ENCODE results near the gene QRSL1. TPM values are rescaled to one million over a fixed set of nuclear protein-coding genes. Genes with fewer than 3 reads are reported as not detected.

QRSL1 gene
- total RNA-seq, 1 donor from 2014 or later: 23.0 TPM

DNA sequence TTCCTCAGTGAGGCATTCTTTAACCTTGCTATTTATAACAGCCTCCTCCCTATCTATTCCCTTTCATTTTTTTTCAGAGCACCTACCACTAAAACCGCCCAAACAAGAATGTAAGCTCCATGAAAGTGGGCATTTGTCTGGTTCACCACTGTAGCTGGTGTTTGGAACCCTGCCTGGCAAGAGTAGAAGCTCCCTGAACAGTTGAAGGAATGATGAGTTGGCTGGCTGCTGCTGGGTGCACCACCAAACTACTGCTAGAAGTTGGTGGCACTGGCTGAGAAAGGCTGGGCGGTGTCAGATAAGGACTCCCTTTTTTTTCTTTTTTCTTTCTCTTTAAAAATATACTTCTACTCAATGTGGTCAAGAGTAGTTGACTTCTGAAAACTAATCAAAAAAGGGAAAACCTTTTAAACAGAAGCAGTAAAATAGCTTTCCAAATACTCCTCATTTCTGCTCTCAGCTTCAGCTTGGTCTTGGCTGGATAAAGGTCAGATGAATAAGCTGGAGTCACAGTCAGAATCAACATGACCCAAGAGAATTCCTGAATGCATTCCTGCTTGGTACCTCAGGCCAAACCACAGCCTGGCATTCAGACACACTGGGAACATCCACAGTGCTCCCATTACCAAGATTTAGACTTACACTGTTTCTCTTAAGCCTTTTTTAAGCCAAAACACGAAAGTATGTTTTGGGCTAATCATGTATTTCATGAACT, 38.1 kb upstream of the QRSL1 start:
- no peaks in the 10 kb centered on the region for H3K79me2 ChIP-seq (ENCODE audit: low read depth)
- no peaks in the 10 kb centered on the region for H4K20me1 ChIP-seq (ENCODE audit: low read depth)
- no peaks in the 10 kb centered on the region for H3K4me1 ChIP-seq
- Mint-ChIP-seq H3K27ac (no peak overlapping the region), H3K27me3 (ENCODE audit: insufficient read depth, low read depth) (no peaks in the 10 kb centered on the region), H3K4me1 (no peaks in the 10 kb centered on the region), H3K9me3 (no peaks in the 10 kb centered on the region), H3K36me3 (peaks cover 6% of the 10 kb centered on the region), H3K4me3 (no peak overlapping the region)
- no peaks in the 10 kb centered on the region for H3K9me3 ChIP-seq (ENCODE audit: low read depth)
- H3K4me2 ChIP-seq: no peak overlapping the region
- H2AFZ ChIP-seq (replicated peaks): no peak overlapping the region
- no peak for DNase-seq (ENCODE audit: low spot score)
- H3K4me3 ChIP-seq: no peak overlapping the region
- TF ChIP-seq EZH2 (IDR thresholded peaks at IDR 0.05) (no peak), EZH2phosphoT487 (IDR thresholded peaks at IDR 0.05) (no peak)
- TF ChIP-seq, protein P1, sequence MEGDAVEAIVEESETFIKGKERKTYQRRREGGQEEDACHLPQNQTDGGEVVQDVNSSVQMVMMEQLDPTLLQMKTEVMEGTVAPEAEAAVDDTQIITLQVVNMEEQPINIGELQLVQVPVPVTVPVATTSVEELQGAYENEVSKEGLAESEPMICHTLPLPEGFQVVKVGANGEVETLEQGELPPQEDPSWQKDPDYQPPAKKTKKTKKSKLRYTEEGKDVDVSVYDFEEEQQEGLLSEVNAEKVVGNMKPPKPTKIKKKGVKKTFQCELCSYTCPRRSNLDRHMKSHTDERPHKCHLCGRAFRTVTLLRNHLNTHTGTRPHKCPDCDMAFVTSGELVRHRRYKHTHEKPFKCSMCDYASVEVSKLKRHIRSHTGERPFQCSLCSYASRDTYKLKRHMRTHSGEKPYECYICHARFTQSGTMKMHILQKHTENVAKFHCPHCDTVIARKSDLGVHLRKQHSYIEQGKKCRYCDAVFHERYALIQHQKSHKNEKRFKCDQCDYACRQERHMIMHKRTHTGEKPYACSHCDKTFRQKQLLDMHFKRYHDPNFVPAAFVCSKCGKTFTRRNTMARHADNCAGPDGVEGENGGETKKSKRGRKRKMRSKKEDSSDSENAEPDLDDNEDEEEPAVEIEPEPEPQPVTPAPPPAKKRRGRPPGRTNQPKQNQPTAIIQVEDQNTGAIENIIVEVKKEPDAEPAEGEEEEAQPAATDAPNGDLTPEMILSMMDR (IDR thresholded peaks at IDR 0.05): no peak
- H3K27me3 ChIP-seq: no peaks in the 10 kb centered on the region
- H3K27ac ChIP-seq: no peak overlapping the region
- no peak overlapping the region for H3K9ac ChIP-seq
- no peaks in the 10 kb centered on the region for H3F3A ChIP-seq (ENCODE audit: low read depth)
- no peaks in the 10 kb centered on the region for H3K36me3 ChIP-seq

DNA sequence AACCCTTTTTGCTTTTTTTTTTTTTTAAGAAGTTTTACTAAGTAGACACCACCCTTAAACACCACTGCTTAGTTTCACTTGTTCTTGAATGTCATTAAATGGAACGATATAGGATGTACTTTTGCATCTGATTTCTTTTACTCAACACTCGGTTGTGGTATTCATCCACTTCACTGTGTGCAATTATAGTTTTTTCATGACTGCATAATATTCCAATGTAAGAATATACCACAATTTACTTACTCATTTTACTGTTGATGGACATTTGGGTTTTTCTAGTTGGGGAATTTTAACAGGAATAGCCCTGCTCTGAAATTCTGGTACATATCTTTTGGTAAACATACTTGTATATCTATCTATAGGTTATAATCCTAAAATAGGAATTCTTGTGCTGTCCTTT, 29.9 kb upstream of the QRSL1 start:
- Histone ChIP-seq H3K9me3 (ENCODE audit: low read depth) (no peaks in the 10 kb centered on the region), H3K4me3 (no peak overlapping the region), H4K20me1 (ENCODE audit: low read depth) (no peaks in the 10 kb centered on the region), H3K27me3 (no peaks in the 10 kb centered on the region), H3K36me3 (no peaks in the 10 kb centered on the region), H3K4me1 (no peaks in the 10 kb centered on the region), H3K9ac (no peak overlapping the region), H3K4me2 (no peak overlapping the region), H3K79me2 (ENCODE audit: low read depth) (no peaks in the 10 kb centered on the region), H2AFZ (replicated peaks) (no peak overlapping the region), H3K27ac (no peak overlapping the region), H3F3A (ENCODE audit: low read depth) (no peaks in the 10 kb centered on the region)
- no peaks in the 10 kb centered on the region for H3K4me1 Mint-ChIP-seq
- peaks cover 3% of the 10 kb centered on the region for H3K36me3 Mint-ChIP-seq
- H3K27me3 Mint-ChIP-seq (ENCODE audit: insufficient read depth, low read depth): no peaks in the 10 kb centered on the region
- no peak overlapping the region for H3K4me3 Mint-ChIP-seq
- H3K9me3 Mint-ChIP-seq: no peaks in the 10 kb centered on the region
- no peak overlapping the region for H3K27ac Mint-ChIP-seq
- TF ChIP-seq, protein P1 (IDR thresholded peaks at IDR 0.05): no peak
- TF ChIP-seq EZH2 (IDR thresholded peaks at IDR 0.05) (no peak), EZH2phosphoT487 (IDR thresholded peaks at IDR 0.05) (no peak)
- DNase-seq (ENCODE audit: low spot score): no peak

DNA sequence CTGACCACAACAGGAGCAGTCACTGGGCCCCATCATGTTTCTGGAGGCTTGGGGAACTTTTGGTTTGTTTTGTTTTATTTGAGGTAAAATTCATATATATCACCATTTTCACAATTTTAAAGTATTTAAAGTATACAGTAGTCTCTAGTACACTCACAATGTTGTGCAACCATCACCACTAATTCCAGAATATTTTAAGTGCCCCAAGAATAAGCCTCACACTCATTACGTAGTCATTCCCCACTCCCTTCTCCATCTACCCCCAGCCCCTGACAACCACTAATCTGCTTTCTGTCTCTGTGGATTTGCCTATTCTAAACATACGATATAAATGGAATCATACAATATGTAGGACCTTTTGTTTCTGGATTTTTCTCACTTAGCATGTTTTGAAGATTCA, 29.0 kb upstream of the QRSL1 start:
- TF ChIP-seq EZH2phosphoT487 (IDR thresholded peaks at IDR 0.05) (no peak), EZH2 (IDR thresholded peaks at IDR 0.05) (no peak)
- TF ChIP-seq, protein P1 (IDR thresholded peaks at IDR 0.05): no peak
- Mint-ChIP-seq H3K9me3 (no peaks in the 10 kb centered on the region), H3K4me1 (no peaks in the 10 kb centered on the region), H3K4me3 (no peak overlapping the region), H3K36me3 (peaks cover 3% of the 10 kb centered on the region), H3K27me3 (ENCODE audit: insufficient read depth, low read depth) (no peaks in the 10 kb centered on the region), H3K27ac (no peak overlapping the region)
- DNase-seq (ENCODE audit: low spot score): no peak
- no peak overlapping the region for H2AFZ ChIP-seq (replicated peaks)
- no peaks in the 10 kb centered on the region for H3K36me3 ChIP-seq
- no peak overlapping the region for H3K4me2 ChIP-seq
- H3K4me1 ChIP-seq: no peaks in the 10 kb centered on the region
- no peak overlapping the region for H3K4me3 ChIP-seq
- H3K79me2 ChIP-seq (ENCODE audit: low read depth): no peaks in the 10 kb centered on the region
- no peaks in the 10 kb centered on the region for H4K20me1 ChIP-seq (ENCODE audit: low read depth)
- no peaks in the 10 kb centered on the region for H3K9me3 ChIP-seq (ENCODE audit: low read depth)
- H3F3A ChIP-seq (ENCODE audit: low read depth): no peaks in the 10 kb centered on the region
- H3K27me3 ChIP-seq: no peaks in the 10 kb centered on the region
- no peak overlapping the region for H3K27ac ChIP-seq
- no peak overlapping the region for H3K9ac ChIP-seq

Data from neural progenitor cell (in vitro differentiated cells).